Bronchus fibroblast of lung (primary cell): ENCODE results near the gene PTPRB. TPM values are rescaled to one million over a fixed set of nuclear protein-coding genes. Genes with fewer than 3 reads are reported as not detected.

Experiments used
- total RNA-seq: library from RNA; depleted of rRNA; stranded (reverse); fragments of >200 nt; gene quantifications from 2 replicates; pipeline ENCODE4 v1.2.3, GENCODE V29; 2015

PTPRB gene
- total RNA-seq = under 0.01 and 0.15 TPM in 2 replicates

DNA sequence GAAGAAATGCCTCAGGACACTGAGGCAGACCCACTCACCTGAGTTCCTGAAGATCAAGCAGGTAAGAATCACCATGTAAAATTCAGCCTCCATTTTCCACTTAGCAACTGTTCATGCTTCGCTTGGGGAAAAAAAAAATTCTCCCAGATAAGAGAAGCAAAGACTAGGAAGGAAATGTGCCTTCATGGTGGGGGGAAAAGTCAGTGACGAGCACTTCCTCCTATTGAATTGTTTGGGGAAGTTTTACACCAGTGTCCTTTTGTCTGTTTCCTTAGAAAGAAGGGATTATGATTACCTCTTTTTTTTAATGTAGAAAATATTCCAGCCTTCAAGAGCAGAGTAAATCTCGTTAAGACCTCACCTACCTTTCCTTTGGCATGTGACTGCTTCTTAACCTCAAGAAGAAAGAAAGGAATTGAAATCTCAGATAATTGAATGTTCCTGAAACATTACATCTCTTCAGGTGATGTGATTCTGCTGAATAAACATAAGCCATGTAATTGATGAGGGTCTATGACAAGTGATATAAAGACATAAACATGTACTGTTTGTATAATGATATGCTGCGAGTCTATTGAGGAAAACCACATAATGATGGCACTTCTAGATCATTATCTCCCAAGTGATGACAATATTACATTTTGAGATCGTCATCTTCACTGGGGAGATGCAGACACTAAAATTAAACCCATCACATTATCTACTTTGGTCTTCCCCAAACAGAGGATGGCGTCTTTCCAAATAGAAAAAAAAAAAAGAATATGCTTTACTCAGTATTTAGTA is at the start of gene PTPRB:
TSS of gene PTPRB (minus strand) at position 127 of the 783 bp plus-strand sequence. CDS start at position 93, 34 bp downstream.

